Ascending aorta (tissue), 1 donor: Measurements from ENCODE around the gene AOX1. TPM values are rescaled to one million over a fixed set of nuclear protein-coding genes. Genes with fewer than 3 reads are reported as not detected.

Experiments
- total RNA-seq: library from RNA; depleted of rRNA; stranded (reverse); fragments of >200 nt; gene quantifications from one replicate; pipeline ENCODE4 v1.1.0, GENCODE V29; 2016

The AOX1 gene
- total RNA-seq, 1 donor from 2014 or later, result 59.2 TPM

Other genes starting within 250 kb of the AOX1 start
- gene KCTD18, start 75.9 kb upstream of the AOX1 start, total RNA-seq, result 17.9 TPM
- gene SGO2, start 59.8 kb upstream of the AOX1 start, total RNA-seq, result 0.96 TPM
- 85.4 TPM for gene BZW1, start 225.9 kb downstream of the AOX1 start, total RNA-seq